ENCODE results near the gene USP12.

Gene USP12

DNA sequence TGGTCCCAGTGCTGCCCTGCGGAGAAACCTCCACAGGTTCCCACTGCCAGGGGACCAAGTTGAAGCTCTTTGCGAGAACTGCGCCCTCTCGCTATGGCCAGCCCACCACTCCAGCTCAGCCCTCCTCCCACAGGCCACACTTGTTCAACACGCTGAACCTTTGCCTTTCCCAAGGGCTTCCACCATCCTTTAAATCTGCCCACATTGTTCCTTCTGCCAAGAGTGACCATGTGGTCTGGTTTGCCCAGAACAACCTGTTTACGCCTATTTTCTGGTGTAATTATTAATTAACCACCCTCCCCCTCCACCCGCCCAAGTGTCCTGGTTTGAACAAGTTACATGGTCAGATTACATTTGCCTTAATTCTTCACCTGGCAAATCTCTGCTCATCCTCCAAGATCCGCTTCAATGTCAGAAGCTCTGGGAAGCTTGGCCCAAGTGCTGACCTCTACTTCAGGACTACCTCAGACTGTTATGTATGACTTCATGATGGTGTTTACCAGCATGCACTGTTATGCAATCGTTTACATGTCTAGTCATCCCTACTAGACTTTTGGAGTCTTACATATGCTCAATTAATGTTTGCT lies 12.0 kb upstream of the USP12 start:
- H3K79me2 ChIP-seq (ENCODE audit: insufficient read depth, low read length), result no peaks in the 10 kb centered on the region
- H3K9me2 ChIP-seq (ENCODE audit: low read depth, low read length), result no peaks in the 10 kb centered on the region
- no peak overlapping the region for H3K27ac ChIP-seq (ENCODE audit: low read depth, low read length, poor library complexity, severe bottlenecking)
- H3K9ac ChIP-seq (ENCODE audit: low read length), result no peak overlapping the region
- H3K4me2 ChIP-seq (ENCODE audit: low read length), result no peak overlapping the region
- H3K27me3 ChIP-seq (ENCODE audit: insufficient read depth, low read length), result no peaks in the 10 kb centered on the region; the same call in 1 of the 2 replicates
- H2AFZ ChIP-seq (ENCODE audit: low read length), result no peak overlapping the region
- H3K9me3 ChIP-seq (ENCODE audit: low read length), result no peaks in the 10 kb centered on the region
- H3K4me1 ChIP-seq (ENCODE audit: insufficient read depth, low read length, severe bottlenecking), result no peaks in the 10 kb centered on the region
- H3K36me3 ChIP-seq (ENCODE audit: insufficient read depth, low read length), result no peaks in the 10 kb centered on the region
- H3F3A ChIP-seq (ENCODE audit: insufficient read depth, low read length), result no peaks in the 10 kb centered on the region
- H3K4me3 ChIP-seq (ENCODE audit: low read depth, low read length, poor library complexity, severe bottlenecking), result no peak overlapping the region
- no peaks in the 10 kb centered on the region for H4K20me1 ChIP-seq (ENCODE audit: insufficient read depth, low read length)
- TF ChIP-seq, protein P1, sequence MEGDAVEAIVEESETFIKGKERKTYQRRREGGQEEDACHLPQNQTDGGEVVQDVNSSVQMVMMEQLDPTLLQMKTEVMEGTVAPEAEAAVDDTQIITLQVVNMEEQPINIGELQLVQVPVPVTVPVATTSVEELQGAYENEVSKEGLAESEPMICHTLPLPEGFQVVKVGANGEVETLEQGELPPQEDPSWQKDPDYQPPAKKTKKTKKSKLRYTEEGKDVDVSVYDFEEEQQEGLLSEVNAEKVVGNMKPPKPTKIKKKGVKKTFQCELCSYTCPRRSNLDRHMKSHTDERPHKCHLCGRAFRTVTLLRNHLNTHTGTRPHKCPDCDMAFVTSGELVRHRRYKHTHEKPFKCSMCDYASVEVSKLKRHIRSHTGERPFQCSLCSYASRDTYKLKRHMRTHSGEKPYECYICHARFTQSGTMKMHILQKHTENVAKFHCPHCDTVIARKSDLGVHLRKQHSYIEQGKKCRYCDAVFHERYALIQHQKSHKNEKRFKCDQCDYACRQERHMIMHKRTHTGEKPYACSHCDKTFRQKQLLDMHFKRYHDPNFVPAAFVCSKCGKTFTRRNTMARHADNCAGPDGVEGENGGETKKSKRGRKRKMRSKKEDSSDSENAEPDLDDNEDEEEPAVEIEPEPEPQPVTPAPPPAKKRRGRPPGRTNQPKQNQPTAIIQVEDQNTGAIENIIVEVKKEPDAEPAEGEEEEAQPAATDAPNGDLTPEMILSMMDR (IDR thresholded peaks at IDR 0.05; ENCODE audit: low read length), result no peak
- TF ChIP-seq EZH2 (IDR thresholded peaks at IDR 0.05; ENCODE audit: borderline replicate concordance, low read length), result no peak

DNA sequence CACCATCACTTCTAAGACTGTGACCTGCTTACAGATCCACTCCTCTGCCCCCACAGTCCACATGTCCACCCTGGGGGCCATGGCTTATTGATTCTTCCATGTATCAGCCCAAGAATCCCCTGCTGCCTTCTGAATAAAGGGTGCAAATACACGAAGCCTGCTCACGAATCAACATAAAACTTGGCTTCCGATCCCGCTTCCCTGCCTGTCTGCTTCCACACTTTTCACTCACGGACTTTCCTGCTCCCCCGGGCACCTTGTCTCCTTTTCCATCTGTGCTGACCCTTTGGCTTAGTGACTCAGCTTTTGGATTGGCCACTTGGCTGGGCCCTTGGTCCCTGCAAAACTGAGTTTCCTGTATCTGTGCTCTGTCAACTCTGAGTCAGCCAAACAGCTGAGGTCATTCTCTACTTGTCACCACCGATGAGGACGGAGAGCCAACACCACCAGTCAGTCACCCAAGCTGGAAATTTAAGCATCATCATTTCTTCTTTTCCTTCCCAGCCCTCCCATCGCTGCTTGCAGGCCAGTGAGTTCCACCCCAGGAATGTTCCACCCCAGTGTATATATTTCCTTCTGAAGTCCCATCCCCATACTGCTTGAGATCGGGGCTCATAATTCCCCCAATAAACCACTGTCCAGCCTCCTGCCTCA lies 11.4 kb upstream of the USP12 start:
- Histone ChIP-seq H3K9me2 (ENCODE audit: low read depth, low read length) (no peaks in the 10 kb centered on the region), H3K4me3 (ENCODE audit: low read depth, low read length, poor library complexity, severe bottlenecking) (no peak overlapping the region), H3K9me3 (ENCODE audit: low read length) (no peaks in the 10 kb centered on the region), H2AFZ (ENCODE audit: low read length) (no peak overlapping the region), H4K20me1 (ENCODE audit: insufficient read depth, low read length) (no peaks in the 10 kb centered on the region), H3K27ac (ENCODE audit: low read depth, low read length, poor library complexity, severe bottlenecking) (no peak overlapping the region), H3K27me3 (ENCODE audit: insufficient read depth, low read length) (no peaks in the 10 kb centered on the region; the same call in none of the 2 replicates), H3K9ac (ENCODE audit: low read length) (no peak overlapping the region), H3K36me3 (ENCODE audit: insufficient read depth, low read length) (no peaks in the 10 kb centered on the region), H3K79me2 (ENCODE audit: insufficient read depth, low read length) (no peaks in the 10 kb centered on the region), H3F3A (ENCODE audit: insufficient read depth, low read length) (no peaks in the 10 kb centered on the region), H3K4me2 (ENCODE audit: low read length) (no peak overlapping the region), H3K4me1 (ENCODE audit: insufficient read depth, low read length, severe bottlenecking) (no peaks in the 10 kb centered on the region)
- TF ChIP-seq, protein P1 (IDR thresholded peaks at IDR 0.05; ENCODE audit: low read length), result no peak
- TF ChIP-seq EZH2 (IDR thresholded peaks at IDR 0.05; ENCODE audit: borderline replicate concordance, low read length), result no peak

DNA sequence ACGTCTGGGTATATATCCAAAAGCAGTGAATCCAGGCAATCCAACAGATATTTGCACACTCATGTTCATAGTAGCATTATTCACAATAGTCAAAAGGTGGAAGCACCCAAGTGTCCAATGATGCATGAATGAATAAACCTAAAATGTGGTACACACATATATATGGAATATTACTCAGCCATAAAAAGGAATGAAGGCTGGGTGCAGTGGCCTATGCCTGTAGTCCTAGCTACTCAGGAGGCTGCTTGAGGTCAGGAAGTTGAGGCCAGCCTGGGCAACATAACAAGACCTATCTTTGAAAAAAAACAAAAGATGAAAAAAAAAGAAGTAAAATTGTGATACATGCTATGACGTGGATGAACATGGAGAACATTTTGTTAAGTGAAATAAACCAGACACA lies 10.4 kb upstream of the USP12 start:
- Histone ChIP-seq H3K4me1 (ENCODE audit: insufficient read depth, low read length, severe bottlenecking) (no peaks in the 10 kb centered on the region), H3K79me2 (ENCODE audit: insufficient read depth, low read length) (no peaks in the 10 kb centered on the region), H3K9me3 (ENCODE audit: low read length) (no peaks in the 10 kb centered on the region), H3K27ac (ENCODE audit: low read depth, low read length, poor library complexity, severe bottlenecking) (no peak overlapping the region), H3K4me3 (ENCODE audit: low read depth, low read length, poor library complexity, severe bottlenecking) (no peak overlapping the region), H3K27me3 (ENCODE audit: insufficient read depth, low read length) (no peaks in the 10 kb centered on the region; the same call in none of the 2 replicates), H3K9ac (ENCODE audit: low read length) (no peak overlapping the region), H3K4me2 (ENCODE audit: low read length) (no peak overlapping the region), H3F3A (ENCODE audit: insufficient read depth, low read length) (no peaks in the 10 kb centered on the region), H3K9me2 (ENCODE audit: low read depth, low read length) (no peaks in the 10 kb centered on the region), H3K36me3 (ENCODE audit: insufficient read depth, low read length) (no peaks in the 10 kb centered on the region), H4K20me1 (ENCODE audit: insufficient read depth, low read length) (no peaks in the 10 kb centered on the region), H2AFZ (ENCODE audit: low read length) (no peak overlapping the region)
- TF ChIP-seq, protein P1 (IDR thresholded peaks at IDR 0.05; ENCODE audit: low read length), result no peak
